Chondrocyte (in vitro differentiated cells): ENCODE results near the gene LRIT2. TPM values are rescaled to one million over a fixed set of nuclear protein-coding genes. Genes with fewer than 3 reads are reported as not detected.

Experiments
- DNase-seq: peaks from one replicate; pipeline ENCODE4 v3.0.0; 2021; ENCODE audit warnings: mixed read lengths, low spot score
- H3K27ac Mint-ChIP-seq: one replicate; pipeline ENCODE4 v1.8.0; 2021; ENCODE audit warnings: mild to moderate bottlenecking, moderate library complexity, mixed read lengths; ENCODE audit not compliant: unreplicated experiment
- H3K27me3 Mint-ChIP-seq: 2 replicates; pipeline ENCODE4 v1.8.0; 2021; ENCODE audit warnings: low read depth, mixed read lengths
- H3K36me3 Mint-ChIP-seq: 2 replicates; pipeline ENCODE4 v1.8.0; 2021; ENCODE audit warnings: low read depth, mixed read lengths
- H3K4me1 Mint-ChIP-seq: 2 replicates; pipeline ENCODE4 v1.8.0; 2021; ENCODE audit warnings: low read depth, mild to moderate bottlenecking, mixed read lengths
- H3K4me3 Mint-ChIP-seq: one replicate; pipeline ENCODE4 v1.8.0; 2021; ENCODE audit warnings: mild to moderate bottlenecking, moderate library complexity, mixed read lengths; ENCODE audit not compliant: unreplicated experiment
- H3K9me3 Mint-ChIP-seq: 2 replicates; pipeline ENCODE4 v1.8.0; 2021; ENCODE audit warnings: low read depth, mixed read lengths
- total RNA-seq: library from RNA; stranded (reverse); gene quantifications from 3 replicates; pipeline ENCODE4 v1.2.1, GENCODE V29; 2021
- TF ChIP-seq, protein P1 (sequence below): fragments of 200-600 bp; sonication (generic); IDR thresholded peaks from 2 replicates; pipeline ENCODE4 v1.5.0; 2021; ENCODE audit warnings: antibody characterized with exemption, mild to moderate bottlenecking, moderate library complexity

Gene LRIT2
- total RNA-seq, 1 donor from 2014 or later = not detected

DNA sequence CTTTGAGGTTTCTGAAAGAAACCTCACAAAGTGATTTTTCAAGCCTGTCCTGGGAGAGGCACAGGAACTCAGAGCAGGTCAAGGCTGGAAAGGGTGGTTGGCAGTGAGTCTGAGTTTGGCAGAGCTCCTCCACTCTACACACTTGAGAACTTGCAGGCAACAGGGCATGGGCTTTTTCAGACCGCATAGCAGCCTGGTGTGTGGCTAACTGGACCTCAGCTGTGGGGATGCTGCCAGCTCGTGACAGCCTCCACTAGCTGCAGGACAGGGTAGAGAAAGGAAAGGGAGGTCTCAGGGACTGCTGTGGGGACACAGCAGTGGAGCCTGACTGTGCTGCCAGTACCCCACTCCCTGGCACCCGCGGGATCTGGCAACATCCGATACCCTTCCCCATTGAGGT is 28.4 kb downstream of the LRIT2 start:
- H3K27me3 Mint-ChIP-seq = peaks cover 38% of the 10 kb centered on the region

DNA sequence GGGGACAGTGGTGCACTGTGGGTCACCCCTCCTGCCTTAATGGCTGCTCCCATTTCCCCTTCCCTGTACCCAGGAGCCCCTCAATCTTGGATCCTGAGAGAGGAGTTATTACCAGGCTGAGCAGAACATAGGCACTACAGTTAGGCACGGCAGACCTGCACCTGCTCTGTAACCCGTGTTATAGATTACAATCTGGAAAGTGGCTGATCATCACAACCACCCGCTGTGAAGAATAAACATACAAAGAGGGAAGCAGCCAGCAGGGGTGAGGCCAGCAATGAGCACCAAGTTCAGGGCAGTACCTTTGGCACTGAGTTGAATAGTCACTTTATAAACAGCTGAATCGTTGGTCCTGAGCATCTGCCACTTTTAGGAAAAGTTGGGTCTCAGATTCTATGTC is 29.3 kb downstream of the LRIT2 start:
- peaks cover 2% of the 10 kb centered on the region for H3K36me3 Mint-ChIP-seq
- no peaks in the 10 kb centered on the region for H3K4me1 Mint-ChIP-seq
- TF ChIP-seq, protein P1, sequence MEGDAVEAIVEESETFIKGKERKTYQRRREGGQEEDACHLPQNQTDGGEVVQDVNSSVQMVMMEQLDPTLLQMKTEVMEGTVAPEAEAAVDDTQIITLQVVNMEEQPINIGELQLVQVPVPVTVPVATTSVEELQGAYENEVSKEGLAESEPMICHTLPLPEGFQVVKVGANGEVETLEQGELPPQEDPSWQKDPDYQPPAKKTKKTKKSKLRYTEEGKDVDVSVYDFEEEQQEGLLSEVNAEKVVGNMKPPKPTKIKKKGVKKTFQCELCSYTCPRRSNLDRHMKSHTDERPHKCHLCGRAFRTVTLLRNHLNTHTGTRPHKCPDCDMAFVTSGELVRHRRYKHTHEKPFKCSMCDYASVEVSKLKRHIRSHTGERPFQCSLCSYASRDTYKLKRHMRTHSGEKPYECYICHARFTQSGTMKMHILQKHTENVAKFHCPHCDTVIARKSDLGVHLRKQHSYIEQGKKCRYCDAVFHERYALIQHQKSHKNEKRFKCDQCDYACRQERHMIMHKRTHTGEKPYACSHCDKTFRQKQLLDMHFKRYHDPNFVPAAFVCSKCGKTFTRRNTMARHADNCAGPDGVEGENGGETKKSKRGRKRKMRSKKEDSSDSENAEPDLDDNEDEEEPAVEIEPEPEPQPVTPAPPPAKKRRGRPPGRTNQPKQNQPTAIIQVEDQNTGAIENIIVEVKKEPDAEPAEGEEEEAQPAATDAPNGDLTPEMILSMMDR = no peak
- H3K9me3 Mint-ChIP-seq = no peaks in the 10 kb centered on the region
- H3K27ac Mint-ChIP-seq = no peak overlapping the region
- no peak for DNase-seq
- H3K27me3 Mint-ChIP-seq = peaks cover 44% of the 10 kb centered on the region
- no peak overlapping the region for H3K4me3 Mint-ChIP-seq

More for the DNA sequence above, 28.4 kb downstream of the LRIT2 start:
- TF ChIP-seq, protein P1 = no peak
- Mint-ChIP-seq H3K27ac (no peak overlapping the region), H3K36me3 (peaks cover 2% of the 10 kb centered on the region), H3K4me3 (no peak overlapping the region), H3K4me1 (no peaks in the 10 kb centered on the region), H3K9me3 (no peaks in the 10 kb centered on the region)
- DNase-seq = no peak

DNA sequence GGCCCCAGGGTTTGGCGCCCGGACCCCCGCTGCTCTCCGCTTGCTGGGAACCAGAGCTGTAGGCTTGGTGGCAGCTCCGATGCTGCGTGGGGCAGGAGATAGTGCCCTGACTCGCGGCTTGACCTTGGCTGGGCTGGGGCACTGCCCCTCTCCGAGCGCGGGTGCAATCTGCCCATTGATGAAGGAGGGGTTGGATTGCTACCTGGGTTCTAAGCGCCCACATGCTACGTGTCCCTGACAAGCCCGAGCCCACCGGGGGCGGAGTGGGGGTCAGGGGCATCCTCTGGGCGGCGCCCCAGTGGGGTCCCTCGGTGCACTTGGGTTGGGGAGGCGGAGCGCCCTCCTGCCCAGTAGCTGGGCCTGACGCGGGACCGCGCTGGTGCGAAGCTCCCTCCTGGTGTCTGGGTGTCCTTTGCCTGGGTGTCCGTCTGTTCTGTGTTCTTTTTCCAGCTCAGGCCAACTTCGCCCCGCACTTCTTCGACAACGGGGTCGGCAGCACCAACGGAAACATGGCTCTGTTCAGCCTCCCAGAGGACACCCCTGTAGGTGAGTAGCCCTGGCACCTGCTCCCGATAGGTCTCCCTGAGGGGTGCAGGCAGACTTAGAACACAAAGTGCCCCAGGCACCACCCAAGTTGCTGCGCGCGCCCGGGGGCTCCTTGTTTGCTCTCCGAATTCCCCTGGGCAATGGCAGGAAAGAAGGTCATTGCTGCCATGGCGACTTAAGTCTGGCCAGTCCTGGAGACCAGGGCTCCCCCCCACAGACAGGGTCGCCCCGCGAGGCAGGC is 30.1 kb downstream of the LRIT2 start:
- TF ChIP-seq, protein P1 = no peak
- DNase-seq = no peak
- Mint-ChIP-seq H3K4me3 (peak overlapping the region; percentile 66), H3K36me3 (peaks cover 2% of the 10 kb centered on the region), H3K4me1 (no peaks in the 10 kb centered on the region), H3K9me3 (no peaks in the 10 kb centered on the region), H3K27ac (no peak overlapping the region), H3K27me3 (peaks cover 39% of the 10 kb centered on the region)

DNA sequence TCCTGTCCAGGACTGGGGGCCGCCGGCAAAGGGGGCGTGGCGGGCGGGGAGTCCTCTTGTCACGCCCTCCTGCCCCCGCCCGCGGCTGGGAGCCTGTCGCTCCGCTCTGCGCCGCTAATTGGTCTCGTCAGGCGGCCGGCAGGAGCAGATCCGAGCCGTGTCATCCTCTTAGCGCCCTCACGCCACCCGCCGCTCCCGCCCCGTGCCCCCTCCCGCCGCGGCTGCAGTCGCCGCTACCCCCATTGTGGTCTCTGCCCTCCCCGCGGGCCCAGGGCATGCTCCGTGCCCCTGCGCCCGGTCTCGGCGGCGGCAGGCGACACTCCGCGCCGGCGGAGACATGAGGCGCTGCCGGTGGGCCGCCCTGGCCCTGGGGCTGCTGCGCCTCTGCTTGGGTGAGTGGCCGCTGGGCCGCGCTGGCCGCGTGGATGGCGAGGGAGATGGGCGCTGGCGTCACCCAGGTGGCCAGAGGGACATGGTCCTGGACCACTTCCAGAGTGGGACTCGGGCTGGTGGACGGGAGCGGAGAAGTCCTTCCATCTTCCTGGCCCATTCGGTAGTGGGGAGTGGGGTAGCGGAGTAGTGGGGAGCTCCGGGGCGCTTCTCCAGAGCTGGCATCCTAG is 30.8 kb downstream of the LRIT2 start, which contains the start of gene CDHR1:
Gene CDHR1, plus strand, starts transcription at position 114 of the 620 bp plus-strand sequence. Its CDS starts 224 bp downstream, at position 338.
- no peak within 1 kb of the TSS for H3K27ac Mint-ChIP-seq
- DNase-seq = no peak
- TF ChIP-seq, protein P1 = no peak
- no peaks in the 10 kb centered on the region for H3K9me3 Mint-ChIP-seq
- H3K36me3 Mint-ChIP-seq = peaks cover 2% of the 10 kb centered on the region
- no peaks in the 10 kb centered on the region for H3K4me1 Mint-ChIP-seq
- H3K27me3 Mint-ChIP-seq = peaks cover 37% of the 10 kb centered on the region
- peak within 1 kb of the TSS; percentile 66 for H3K4me3 Mint-ChIP-seq

DNA sequence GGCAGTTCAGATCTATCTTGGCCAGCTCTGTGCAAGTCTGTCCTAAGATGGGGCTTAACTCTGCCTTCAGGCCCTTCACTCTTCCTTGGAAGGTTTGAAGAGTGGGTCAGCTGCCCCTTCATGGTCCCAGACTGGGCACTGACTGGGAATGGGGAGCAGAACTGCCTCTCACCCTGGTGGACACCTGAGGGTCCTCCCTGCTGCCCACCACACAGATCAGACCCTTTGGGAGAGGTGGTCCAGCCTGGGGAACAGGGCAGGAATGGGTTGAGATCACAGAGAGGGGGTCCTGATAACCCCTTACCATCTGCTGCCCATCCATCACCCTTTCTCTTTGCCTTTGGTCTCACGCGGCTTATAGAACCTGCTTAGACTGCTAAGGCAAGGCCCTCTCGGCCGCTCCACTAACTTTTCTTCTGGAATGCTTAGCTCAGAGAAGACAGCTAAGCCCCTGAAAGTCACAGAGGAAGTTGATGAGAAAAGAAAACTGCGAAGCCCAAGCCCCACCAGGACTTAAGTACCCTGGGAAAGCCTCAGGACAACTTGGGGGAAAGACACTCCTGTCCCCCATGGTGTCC is 31.4 kb downstream of the LRIT2 start:
- H3K9me3 Mint-ChIP-seq = no peaks in the 10 kb centered on the region
- H3K27me3 Mint-ChIP-seq = peaks cover 37% of the 10 kb centered on the region
- peak overlapping the region; percentile 66 for H3K4me3 Mint-ChIP-seq

More for the DNA sequence above, 31.4 kb downstream of the LRIT2 start:
- no peak for DNase-seq
- TF ChIP-seq, protein P1 = no peak
- no peaks in the 10 kb centered on the region for H3K4me1 Mint-ChIP-seq
- H3K27ac Mint-ChIP-seq = no peak overlapping the region
- H3K36me3 Mint-ChIP-seq = peaks cover 2% of the 10 kb centered on the region
